ENCODE data around the gene IFFO2.

The IFFO2 gene

DNA sequence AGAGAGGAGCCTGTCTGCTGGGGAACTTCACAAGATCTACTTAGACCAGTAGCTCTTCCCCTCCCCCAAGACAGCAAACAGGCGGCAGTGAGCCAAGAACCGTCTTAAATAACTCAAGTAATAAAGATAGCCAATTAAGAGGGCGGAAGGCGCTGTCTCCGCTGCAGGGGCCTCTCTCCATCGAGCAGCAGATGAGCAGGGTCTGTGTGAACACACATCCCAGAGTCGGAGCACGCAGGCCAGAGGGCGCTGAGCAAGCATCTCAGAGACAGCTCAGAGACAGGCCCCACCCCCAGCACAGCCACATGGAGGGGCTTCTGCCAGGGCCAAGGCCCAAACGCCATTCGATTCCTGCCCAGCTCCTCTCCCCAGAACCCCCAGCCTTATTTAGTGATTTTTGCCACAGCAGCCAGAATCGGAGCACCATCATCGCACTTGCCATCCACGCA is 11.1 kb downstream of the IFFO2 start:
- H3K4me3 ChIP-seq (ENCODE audit: low read length, poor library complexity, severe bottlenecking) = no peak overlapping the region
- H3K27me3 ChIP-seq (ENCODE audit: insufficient read depth, low read length, poor library complexity, severe bottlenecking) = no peaks in the 10 kb centered on the region
- peaks cover 57% of the 10 kb centered on the region for H3K4me1 ChIP-seq (ENCODE audit: insufficient read depth, low read length, poor library complexity, severe bottlenecking)
- TF ChIP-seq, protein P1, sequence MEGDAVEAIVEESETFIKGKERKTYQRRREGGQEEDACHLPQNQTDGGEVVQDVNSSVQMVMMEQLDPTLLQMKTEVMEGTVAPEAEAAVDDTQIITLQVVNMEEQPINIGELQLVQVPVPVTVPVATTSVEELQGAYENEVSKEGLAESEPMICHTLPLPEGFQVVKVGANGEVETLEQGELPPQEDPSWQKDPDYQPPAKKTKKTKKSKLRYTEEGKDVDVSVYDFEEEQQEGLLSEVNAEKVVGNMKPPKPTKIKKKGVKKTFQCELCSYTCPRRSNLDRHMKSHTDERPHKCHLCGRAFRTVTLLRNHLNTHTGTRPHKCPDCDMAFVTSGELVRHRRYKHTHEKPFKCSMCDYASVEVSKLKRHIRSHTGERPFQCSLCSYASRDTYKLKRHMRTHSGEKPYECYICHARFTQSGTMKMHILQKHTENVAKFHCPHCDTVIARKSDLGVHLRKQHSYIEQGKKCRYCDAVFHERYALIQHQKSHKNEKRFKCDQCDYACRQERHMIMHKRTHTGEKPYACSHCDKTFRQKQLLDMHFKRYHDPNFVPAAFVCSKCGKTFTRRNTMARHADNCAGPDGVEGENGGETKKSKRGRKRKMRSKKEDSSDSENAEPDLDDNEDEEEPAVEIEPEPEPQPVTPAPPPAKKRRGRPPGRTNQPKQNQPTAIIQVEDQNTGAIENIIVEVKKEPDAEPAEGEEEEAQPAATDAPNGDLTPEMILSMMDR (conservative IDR thresholded peaks at IDR 0.05; ENCODE audit: low read length) = no peak
- TF ChIP-seq EZH2phosphoT487 (IDR thresholded peaks at IDR 0.05; ENCODE audit: borderline replicate concordance) = no peak
- no peaks in the 10 kb centered on the region for H3K9me2 ChIP-seq (replicated peaks; ENCODE audit: low read depth, low read length)
- H4K20me1 ChIP-seq (ENCODE audit: insufficient read depth, low read length, poor library complexity, severe bottlenecking) = no peaks in the 10 kb centered on the region
- peak overlapping the region; percentile 39 for H3K4me2 ChIP-seq (ENCODE audit: low read depth, low read length, poor library complexity, severe bottlenecking)
- H3K9me3 ChIP-seq (ENCODE audit: insufficient read depth, low read depth, low read length) = no peaks in the 10 kb centered on the region
- 0 out of 2 replicates have a peak, but pooled peaks cover 5% of the 10 kb centered on the region for H3F3A ChIP-seq (ENCODE audit: low read depth)
- peaks cover 85% of the 10 kb centered on the region for H3K79me2 ChIP-seq (ENCODE audit: insufficient read depth, low read length)
- no peak overlapping the region for H2AFZ ChIP-seq (ENCODE audit: low read length)
- H3K36me3 ChIP-seq (ENCODE audit: insufficient read depth, low read length) = no peaks in the 10 kb centered on the region
- peak overlapping the region; percentile 48 for H3K9ac ChIP-seq (ENCODE audit: low read depth, low read length, poor library complexity, severe bottlenecking)

DNA sequence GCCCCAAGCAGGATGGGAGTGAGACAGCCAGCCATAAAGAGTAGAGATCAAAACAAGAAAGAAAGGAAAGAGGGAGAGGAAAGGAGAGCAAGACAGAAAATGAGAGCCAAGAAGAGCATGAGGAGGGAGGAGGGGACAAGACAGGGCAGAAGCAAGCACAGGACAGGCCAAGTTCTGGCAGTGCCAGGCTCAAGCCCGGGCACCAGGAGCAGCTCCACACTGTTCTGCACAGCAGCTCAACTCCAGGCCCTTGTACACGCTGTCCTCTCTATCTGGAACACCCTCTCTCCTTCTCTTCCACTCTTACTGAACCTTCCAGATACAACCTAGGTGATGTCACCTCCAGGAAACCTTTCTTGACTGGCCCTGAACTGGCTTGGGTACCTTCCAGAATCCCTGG is 11.7 kb downstream of the IFFO2 start:
- no peaks in the 10 kb centered on the region for H3K9me3 ChIP-seq (ENCODE audit: insufficient read depth, low read depth, low read length)
- peak overlapping the region; percentile 39 for H3K4me2 ChIP-seq (ENCODE audit: low read depth, low read length, poor library complexity, severe bottlenecking)
- H3K79me2 ChIP-seq (ENCODE audit: insufficient read depth, low read length) = peaks cover 85% of the 10 kb centered on the region
- no peaks in the 10 kb centered on the region for H3K9me2 ChIP-seq (replicated peaks; ENCODE audit: low read depth, low read length)
- H3K4me3 ChIP-seq (ENCODE audit: low read length, poor library complexity, severe bottlenecking) = no peak overlapping the region
- H3F3A ChIP-seq (ENCODE audit: low read depth) = 0 out of 2 replicates have a peak, but pooled peaks cover 5% of the 10 kb centered on the region
- no peaks in the 10 kb centered on the region for H4K20me1 ChIP-seq (ENCODE audit: insufficient read depth, low read length, poor library complexity, severe bottlenecking)
- H3K27me3 ChIP-seq (ENCODE audit: insufficient read depth, low read length, poor library complexity, severe bottlenecking) = no peaks in the 10 kb centered on the region
- peak overlapping the region; percentile 48 for H3K9ac ChIP-seq (ENCODE audit: low read depth, low read length, poor library complexity, severe bottlenecking)
- no peaks in the 10 kb centered on the region for H3K36me3 ChIP-seq (ENCODE audit: insufficient read depth, low read length)
- H3K4me1 ChIP-seq (ENCODE audit: insufficient read depth, low read length, poor library complexity, severe bottlenecking) = peaks cover 51% of the 10 kb centered on the region
- TF ChIP-seq, protein P1 (conservative IDR thresholded peaks at IDR 0.05; ENCODE audit: low read length) = no peak
- no peak for TF ChIP-seq EZH2phosphoT487 (IDR thresholded peaks at IDR 0.05; ENCODE audit: borderline replicate concordance)
- no peak overlapping the region for H2AFZ ChIP-seq (ENCODE audit: low read length)

DNA sequence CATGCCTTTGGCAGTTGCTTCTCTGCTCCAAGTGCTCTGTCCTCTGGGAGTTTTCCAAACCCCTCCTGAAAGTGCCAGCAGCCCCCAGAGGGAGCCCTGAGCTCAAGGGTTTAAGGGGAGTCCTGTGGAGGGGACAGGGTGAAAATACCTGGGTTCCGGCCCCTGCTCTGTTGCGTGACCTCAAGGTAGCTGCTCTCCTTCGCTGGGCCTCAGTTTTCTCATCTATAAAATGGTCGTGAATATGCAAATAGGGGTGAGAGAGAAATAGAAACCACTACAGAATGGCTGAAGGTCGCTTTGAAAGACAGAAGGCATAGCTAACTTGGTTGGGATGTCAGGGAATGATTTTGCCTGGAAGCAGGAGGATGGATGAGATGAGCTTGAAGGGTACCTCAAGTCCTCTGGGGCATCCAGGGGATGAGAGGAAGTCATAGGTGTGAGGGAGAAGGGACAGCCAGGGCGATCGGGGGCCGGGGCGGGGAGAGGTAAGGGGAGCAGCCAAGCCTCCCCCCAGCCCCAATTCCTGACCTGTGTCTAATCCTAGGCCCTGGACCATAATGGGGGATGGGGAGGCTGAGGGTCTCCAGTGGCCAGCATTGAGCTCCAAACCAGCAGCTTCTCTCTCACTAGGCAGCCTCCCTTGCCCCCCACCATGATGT is 12.4 kb downstream of the IFFO2 start:
- no peak overlapping the region for H3K4me2 ChIP-seq (ENCODE audit: low read depth, low read length, poor library complexity, severe bottlenecking)
- no peaks in the 10 kb centered on the region for H4K20me1 ChIP-seq (ENCODE audit: insufficient read depth, low read length, poor library complexity, severe bottlenecking)
- TF ChIP-seq, protein P1 (conservative IDR thresholded peaks at IDR 0.05; ENCODE audit: low read length) = no peak
- no peak for TF ChIP-seq EZH2phosphoT487 (IDR thresholded peaks at IDR 0.05; ENCODE audit: borderline replicate concordance)
- H3K9me3 ChIP-seq (ENCODE audit: insufficient read depth, low read depth, low read length) = no peaks in the 10 kb centered on the region
- H3F3A ChIP-seq (ENCODE audit: low read depth) = 0 out of 2 replicates have a peak, but pooled peaks cover 5% of the 10 kb centered on the region
- H3K79me2 ChIP-seq (ENCODE audit: insufficient read depth, low read length) = peaks cover 85% of the 10 kb centered on the region
- no peak overlapping the region for H2AFZ ChIP-seq (ENCODE audit: low read length)
- H3K4me3 ChIP-seq (ENCODE audit: low read length, poor library complexity, severe bottlenecking) = no peak overlapping the region
- peaks cover 43% of the 10 kb centered on the region for H3K4me1 ChIP-seq (ENCODE audit: insufficient read depth, low read length, poor library complexity, severe bottlenecking)
- H3K9ac ChIP-seq (ENCODE audit: low read depth, low read length, poor library complexity, severe bottlenecking) = peak overlapping the region; percentile 48
- no peaks in the 10 kb centered on the region for H3K9me2 ChIP-seq (replicated peaks; ENCODE audit: low read depth, low read length)
- H3K27me3 ChIP-seq (ENCODE audit: insufficient read depth, low read length, poor library complexity, severe bottlenecking) = no peaks in the 10 kb centered on the region
- H3K36me3 ChIP-seq (ENCODE audit: insufficient read depth, low read length) = no peaks in the 10 kb centered on the region

Measured in Loucy (cell line).